Coronary artery (tissue), 2 donors: ENCODE results near the gene EWSR1.

Source experiments
- DNase-seq: peaks from one replicate; pipeline ENCODE4 v3.0.0-alpha.2; 2017; ENCODE audit warnings: low spot score
- H3K27ac ChIP-seq, 2 donors: fragments of 200-600 bp; sonication (generic); one replicate each; pipeline ENCODE4 v1.5.1; 2016 to 2019
- H3K4me3 ChIP-seq: fragments of 200-600 bp; sonication (generic); 2 replicates; pipeline ENCODE4 v1.5.1; 2016; ENCODE audit warnings: mild to moderate bottlenecking, moderate library complexity
- TF ChIP-seq, protein P1 (sequence below): fragments of 200-600 bp; sonication (generic); IDR thresholded peaks from one replicate; pipeline ENCODE4 v1.5.1; 2019; ENCODE audit warnings: antibody characterized with exemption

EWSR1 gene

DNA sequence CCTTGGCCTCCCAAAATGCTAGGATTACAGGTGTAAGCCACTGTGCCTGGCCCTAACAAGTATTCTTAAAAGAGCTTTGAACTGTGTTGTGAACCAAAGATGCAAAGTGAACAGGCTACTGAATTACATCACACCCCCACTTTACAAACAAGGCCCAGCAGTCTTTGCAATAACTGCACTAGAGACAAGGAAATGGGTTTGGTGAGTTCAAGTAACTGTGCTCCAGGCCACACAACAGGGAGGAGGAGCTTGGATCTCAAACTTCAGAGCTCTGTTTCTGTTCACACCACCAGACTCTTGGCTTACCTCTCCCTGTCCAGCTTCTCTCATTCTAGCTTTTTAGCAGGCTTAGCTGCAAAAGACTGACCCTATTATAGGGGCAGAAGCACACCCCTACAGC, 77.9 kb downstream of the EWSR1 start:
- H3K27ac ChIP-seq = peak overlapping the region in 1 of 2 donors; percentile 16
- no peak for DNase-seq
- H3K4me3 ChIP-seq = no peak overlapping the region
- TF ChIP-seq, protein P1, sequence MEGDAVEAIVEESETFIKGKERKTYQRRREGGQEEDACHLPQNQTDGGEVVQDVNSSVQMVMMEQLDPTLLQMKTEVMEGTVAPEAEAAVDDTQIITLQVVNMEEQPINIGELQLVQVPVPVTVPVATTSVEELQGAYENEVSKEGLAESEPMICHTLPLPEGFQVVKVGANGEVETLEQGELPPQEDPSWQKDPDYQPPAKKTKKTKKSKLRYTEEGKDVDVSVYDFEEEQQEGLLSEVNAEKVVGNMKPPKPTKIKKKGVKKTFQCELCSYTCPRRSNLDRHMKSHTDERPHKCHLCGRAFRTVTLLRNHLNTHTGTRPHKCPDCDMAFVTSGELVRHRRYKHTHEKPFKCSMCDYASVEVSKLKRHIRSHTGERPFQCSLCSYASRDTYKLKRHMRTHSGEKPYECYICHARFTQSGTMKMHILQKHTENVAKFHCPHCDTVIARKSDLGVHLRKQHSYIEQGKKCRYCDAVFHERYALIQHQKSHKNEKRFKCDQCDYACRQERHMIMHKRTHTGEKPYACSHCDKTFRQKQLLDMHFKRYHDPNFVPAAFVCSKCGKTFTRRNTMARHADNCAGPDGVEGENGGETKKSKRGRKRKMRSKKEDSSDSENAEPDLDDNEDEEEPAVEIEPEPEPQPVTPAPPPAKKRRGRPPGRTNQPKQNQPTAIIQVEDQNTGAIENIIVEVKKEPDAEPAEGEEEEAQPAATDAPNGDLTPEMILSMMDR = no peak

DNA sequence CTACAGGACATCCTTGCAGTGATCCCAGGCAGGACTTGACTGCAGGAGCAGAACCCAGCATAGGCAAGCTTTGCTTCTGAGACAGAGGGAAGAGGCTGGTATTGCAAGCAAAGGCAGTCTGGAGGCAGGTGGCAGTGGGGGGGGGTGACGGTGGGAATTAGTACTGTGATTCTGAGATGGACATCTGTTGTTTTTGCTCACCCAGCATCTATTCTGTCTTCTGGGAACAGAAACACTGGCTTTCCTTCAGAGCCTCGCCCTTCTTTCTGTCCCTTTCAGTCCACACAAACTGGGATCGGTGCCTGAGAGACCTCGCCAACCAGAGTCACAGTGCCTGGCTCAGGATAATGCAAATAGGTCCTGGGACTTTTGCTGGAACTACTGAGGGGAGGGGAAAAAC, 78.6 kb downstream of the EWSR1 start:
- H3K27ac ChIP-seq = peak overlapping the region in 1 of 2 donors; percentile 16
- no peak overlapping the region for H3K4me3 ChIP-seq
- DNase-seq = no peak
- TF ChIP-seq, protein P1 = no peak

DNA sequence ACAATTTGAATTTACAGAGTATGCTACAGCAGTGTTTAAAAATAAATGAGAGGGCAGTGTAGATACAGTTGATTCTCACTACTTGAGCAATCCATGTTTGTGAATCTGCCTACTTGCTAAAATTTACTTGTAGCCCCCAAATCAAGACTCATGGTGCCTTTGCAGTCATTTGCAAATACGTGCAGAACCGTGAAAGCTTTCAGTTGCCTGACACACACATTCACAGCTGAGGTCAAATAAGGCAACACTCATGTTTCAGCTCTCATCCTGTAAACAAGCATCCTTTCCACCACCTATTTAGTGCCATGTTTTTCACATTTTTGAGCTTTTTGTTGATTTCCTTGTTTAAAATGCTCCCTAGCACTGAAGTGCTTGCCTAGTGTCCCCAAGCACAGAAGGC, 80.0 kb downstream of the EWSR1 start:
- TF ChIP-seq, protein P1 = no peak
- Histone ChIP-seq H3K27ac (no peak overlapping the region), H3K4me3 (no peak overlapping the region)
- DNase-seq = no peak

DNA sequence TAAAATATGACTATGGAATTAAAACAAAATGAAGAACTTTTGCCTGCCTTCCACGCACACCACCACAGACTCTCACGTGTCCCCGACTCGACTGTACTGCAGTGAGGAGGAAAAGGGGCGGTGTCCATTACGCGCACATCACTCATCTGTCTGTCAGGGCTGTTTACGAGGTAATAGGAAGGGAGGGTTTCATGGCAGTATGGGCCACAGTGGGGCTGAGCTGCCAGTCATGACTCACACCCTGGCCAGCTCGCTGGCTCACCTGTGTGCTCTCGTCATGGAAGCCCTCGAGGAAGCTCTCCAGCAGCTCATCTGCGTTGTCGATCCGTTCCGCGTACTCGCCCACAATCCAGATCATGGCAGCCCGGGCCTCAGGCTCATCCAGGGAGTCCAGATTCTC, 80.9 kb downstream of the EWSR1 start:
- TF ChIP-seq, protein P1 = no peak
- Histone ChIP-seq H3K27ac (no peak overlapping the region), H3K4me3 (no peak overlapping the region)
- DNase-seq = no peak
